ENCODE measurements around the gene EEIG2. TPM values are rescaled to one million over a fixed set of nuclear protein-coding genes. Genes with fewer than 3 reads are reported as not detected.

The EEIG2 gene
- total and polyA plus RNA-seq, 9 of the 15 experiments (the other 6 are each of a cell fraction or from before 2014, with no cell fraction given), result 6.1 to 26.9 (median 15.2) TPM

GRCh38 chr1:108521990-108522393 is 37.9 kb upstream of the EEIG2 start (continued):
- no peak for TF ChIP-seq STAT6 (CRISPR knock-in tag; IDR thresholded peaks at IDR 0.05)
- TF ChIP-seq KLF16 (IDR thresholded peaks at IDR 0.05), result peak; percentile 34; the same call in 1 of the 2 replicates
- no peak for TF ChIP-seq CLOCK (CRISPR knock-in tag; IDR thresholded peaks at IDR 0.05; ENCODE audit: borderline replicate concordance)
- TF ChIP-seq PBX2 (CRISPR knock-in tag; IDR thresholded peaks at IDR 0.05; ENCODE audit: low read depth), result no peak
- TF ChIP-seq PBX2 (tag; conservative IDR thresholded peaks at IDR 0.05; ENCODE audit: low read depth), result peak; percentile 70
- no peak for TF ChIP-seq ZNF263 (CRISPR knock-in tag; IDR thresholded peaks at IDR 0.05; ENCODE audit: borderline replicate concordance)
- TF ChIP-seq ZEB2 (IDR thresholded peaks at IDR 0.05), result peak; percentile 67; the same call in 1 of the 2 replicates
- TF ChIP-seq ZBTB40 (IDR thresholded peaks at IDR 0.05), result peak; percentile 22; the same call in 1 of the 2 replicates
- TF ChIP-seq ZBTB40 (CRISPR knock-in tag; IDR thresholded peaks at IDR 0.05), result no peak
- TF ChIP-seq SIRT6 (IDR thresholded peaks at IDR 0.05; ENCODE audit: low read depth, low read length), result no peak
- no peak for TF ChIP-seq ELF2 (CRISPR knock-in tag; IDR thresholded peaks at IDR 0.05)

All from K562 (cell line).